Smooth muscle cell (in vitro differentiated cells): ENCODE measurements around the gene FAM187B. TPM values are rescaled to one million over a fixed set of nuclear protein-coding genes. Genes with fewer than 3 reads are reported as not detected.
A peak's percentile ranks its signal among the peaks of the same experiment; 100 is the strongest.

Experiments used
- DNase-seq: peaks from one replicate; lab custom pipeline; 2025; ENCODE audit not compliant: unreplicated experiment; lab: John Stamatoyannopoulos, UW
- H2AFZ ChIP-seq: fragments of 200-600 bp; sonication (generic); 2 replicates; pipeline ENCODE4 v1.6.0; 2016; ENCODE audit warnings: antibody characterized with exemption, low read depth, mild to moderate bottlenecking
- H3F3A ChIP-seq: fragments of 200-600 bp; sonication (generic); 2 replicates; pipeline ENCODE4 v1.6.0; 2017; ENCODE audit warnings: antibody characterized with exemption, low read depth
- H3K27ac ChIP-seq: fragments of 200-600 bp; sonication (generic); 2 replicates; pipeline ENCODE4 v1.5.1; 2016; ENCODE audit warnings: low read depth, mild to moderate bottlenecking
- H3K27me3 ChIP-seq: fragments of 200-600 bp; sonication (generic); 2 replicates; pipeline ENCODE4 v1.6.1; 2016; ENCODE audit warnings: low read depth, mild to moderate bottlenecking
- H3K36me3 ChIP-seq: fragments of 200-600 bp; sonication (generic); 2 replicates; pipeline ENCODE4 v1.5.1; 2016; ENCODE audit warnings: low read depth
- H3K4me1 ChIP-seq: fragments of 200-600 bp; sonication (generic); 2 replicates; pipeline ENCODE4 v1.5.1; 2016; ENCODE audit warnings: low read depth
- H3K4me2 ChIP-seq: fragments of 200-600 bp; sonication (generic); 2 replicates; pipeline ENCODE4 v1.6.0; 2016; ENCODE audit warnings: mild to moderate bottlenecking
- H3K4me3 ChIP-seq: fragments of 200-600 bp; sonication (generic); 2 replicates; pipeline ENCODE4 v1.5.1; 2016; ENCODE audit warnings: mild to moderate bottlenecking
- H3K79me2 ChIP-seq: fragments of 200-600 bp; sonication (generic); 2 replicates; pipeline ENCODE4 v1.6.0; 2016; ENCODE audit warnings: low read depth, mild to moderate bottlenecking
- H3K9ac ChIP-seq: fragments of 200-600 bp; sonication (generic); 2 replicates; pipeline ENCODE4 v1.6.0; 2016; ENCODE audit warnings: low read depth
- H3K9me3 ChIP-seq: fragments of 200-600 bp; sonication (generic); replicated peaks from 2 replicates; pipeline ENCODE4 v1.5.1; 2016; ENCODE audit warnings: low read depth
- H4K20me1 ChIP-seq: fragments of 200-600 bp; sonication (generic); 2 replicates; pipeline ENCODE4 v1.6.0; 2016; ENCODE audit warnings: low read depth
- WGBS: methylation state at CpG from one replicate; pipeline ENCODE4 v1.1.7; 2016; ENCODE audit warnings: low lambda C conversion rate; 5-methylcytosine and 5-hydroxymethylcytosine counted together
- polyA plus RNA-seq: library from polyadenylated mRNA; unstranded; fragments of >200 nt; fragmentation: Nextera tagmentation; extraction: Ambion mirVana; gene quantifications from 2 replicates; pipeline ENCODE4 v1.2.1, GENCODE V29; 2016
- total RNA-seq: library from RNA; depleted of rRNA; stranded (reverse); fragments of >200 nt; gene quantifications from 2 replicates; pipeline ENCODE4 v1.2.3, GENCODE V29; 2014
- TF ChIP-seq, protein P1 (sequence below): fragments of 200-600 bp; sonication (generic); IDR thresholded peaks from 2 replicates; pipeline ENCODE4 v1.5.1; 2017; ENCODE audit warnings: borderline replicate concordance, mild to moderate bottlenecking, antibody characterized with exemption; ENCODE audit not compliant: insufficient read depth, poor library complexity, severe bottlenecking

FAM187B gene
- total and polyA plus RNA-seq, 2 experiments from 2014 or later, result not detected

DNA sequence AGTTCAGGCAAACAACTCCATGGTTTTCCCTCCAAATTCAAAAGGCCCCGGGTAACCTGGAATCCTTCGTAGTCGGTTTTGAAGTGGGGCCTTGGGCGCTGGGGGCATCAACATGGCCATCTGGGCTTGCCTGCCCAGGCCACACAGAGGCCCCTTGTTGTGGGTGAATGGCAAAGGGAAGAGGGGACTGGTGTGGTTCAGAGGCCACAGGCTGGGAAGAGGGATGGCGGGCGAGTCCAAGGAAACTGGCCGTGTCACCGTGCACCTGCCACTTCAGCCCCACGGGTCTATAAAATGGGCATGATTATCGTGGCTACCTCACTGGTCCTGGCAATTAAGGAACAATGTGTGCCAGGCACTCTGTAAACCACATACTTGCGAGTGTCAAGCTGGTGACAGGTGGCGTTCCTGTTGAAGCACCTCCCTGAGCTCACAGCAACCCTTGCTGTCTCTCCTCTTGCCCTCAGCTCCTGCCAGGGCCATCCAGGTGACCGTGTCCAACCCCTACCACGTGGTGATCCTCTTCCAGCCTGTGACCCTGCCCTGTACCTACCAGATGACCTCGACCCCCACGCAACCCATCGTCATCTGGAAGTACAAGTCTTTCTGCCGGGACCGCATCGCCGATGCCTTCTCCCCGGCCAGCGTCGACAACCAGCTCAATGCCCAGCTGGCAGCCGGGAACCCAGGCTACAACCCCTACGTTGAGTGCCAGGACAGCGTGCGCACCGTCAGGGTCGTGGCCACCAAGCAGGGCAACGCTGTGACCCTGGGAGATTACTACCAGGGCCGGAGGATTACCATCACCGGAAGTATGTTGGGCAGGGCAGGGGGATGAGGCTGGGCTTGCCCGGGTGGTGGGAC is 21.5 kb upstream of the FAM187B start:
- no peaks in the 10 kb centered on the region for H3K4me1 ChIP-seq
- H3K27me3 ChIP-seq, result peaks cover 58% of the 10 kb centered on the region
- H3K9ac ChIP-seq, result no peak overlapping the region
- no peaks in the 10 kb centered on the region for H3K79me2 ChIP-seq
- 87% methylated on average over 34 of the region's 34 CpGs for WGBS
- H3K4me3 ChIP-seq, result peak overlapping the region; percentile 57
- no peaks in the 10 kb centered on the region for H3K36me3 ChIP-seq
- no peaks in the 10 kb centered on the region for H4K20me1 ChIP-seq
- H2AFZ ChIP-seq, result no peak overlapping the region
- peak overlapping the region; percentile 74 for H3K4me2 ChIP-seq
- H3K9me3 ChIP-seq, result no peaks in the 10 kb centered on the region
- TF ChIP-seq, protein P1, sequence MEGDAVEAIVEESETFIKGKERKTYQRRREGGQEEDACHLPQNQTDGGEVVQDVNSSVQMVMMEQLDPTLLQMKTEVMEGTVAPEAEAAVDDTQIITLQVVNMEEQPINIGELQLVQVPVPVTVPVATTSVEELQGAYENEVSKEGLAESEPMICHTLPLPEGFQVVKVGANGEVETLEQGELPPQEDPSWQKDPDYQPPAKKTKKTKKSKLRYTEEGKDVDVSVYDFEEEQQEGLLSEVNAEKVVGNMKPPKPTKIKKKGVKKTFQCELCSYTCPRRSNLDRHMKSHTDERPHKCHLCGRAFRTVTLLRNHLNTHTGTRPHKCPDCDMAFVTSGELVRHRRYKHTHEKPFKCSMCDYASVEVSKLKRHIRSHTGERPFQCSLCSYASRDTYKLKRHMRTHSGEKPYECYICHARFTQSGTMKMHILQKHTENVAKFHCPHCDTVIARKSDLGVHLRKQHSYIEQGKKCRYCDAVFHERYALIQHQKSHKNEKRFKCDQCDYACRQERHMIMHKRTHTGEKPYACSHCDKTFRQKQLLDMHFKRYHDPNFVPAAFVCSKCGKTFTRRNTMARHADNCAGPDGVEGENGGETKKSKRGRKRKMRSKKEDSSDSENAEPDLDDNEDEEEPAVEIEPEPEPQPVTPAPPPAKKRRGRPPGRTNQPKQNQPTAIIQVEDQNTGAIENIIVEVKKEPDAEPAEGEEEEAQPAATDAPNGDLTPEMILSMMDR, result no peak
- H3K27ac ChIP-seq, result no peak overlapping the region
- H3F3A ChIP-seq, result no peaks in the 10 kb centered on the region
- DNase-seq, result no peak

GRCh38 chr19:35249146-35249847 is 20.8 kb upstream of the FAM187B start:
- H4K20me1 ChIP-seq, result no peaks in the 10 kb centered on the region
- no peaks in the 10 kb centered on the region for H3K9me3 ChIP-seq
- TF ChIP-seq, protein P1, result no peak
- 2% methylated on average over 34 of the region's 39 CpGs for WGBS
- no peaks in the 10 kb centered on the region for H3K4me1 ChIP-seq
- no peak overlapping the region for H2AFZ ChIP-seq
- H3F3A ChIP-seq, result no peaks in the 10 kb centered on the region
- H3K4me2 ChIP-seq, result peak overlapping the region; percentile 74
- H3K36me3 ChIP-seq, result no peaks in the 10 kb centered on the region
- peak overlapping the region; percentile 57 for H3K4me3 ChIP-seq
- H3K79me2 ChIP-seq, result no peaks in the 10 kb centered on the region
- peaks cover 58% of the 10 kb centered on the region for H3K27me3 ChIP-seq
- H3K9ac ChIP-seq, result peak overlapping the region; percentile 43
- no peak overlapping the region for H3K27ac ChIP-seq
- no peak for DNase-seq

- Histone ChIP-seq H3K27me3 (peaks cover 58% of the 10 kb centered on the region), H3K4me1 (no peaks in the 10 kb centered on the region), H3K36me3 (no peaks in the 10 kb centered on the region), H3K9ac (peak within 1 kb of the TSS; percentile 60), H3F3A (no peaks in the 10 kb centered on the region), H3K4me2 (peak within 1 kb of the TSS; percentile 74), H2AFZ (no peak within 1 kb of the TSS), H3K4me3 (peak within 1 kb of the TSS; percentile 57), H3K9me3 (no peaks in the 10 kb centered on the region), H4K20me1 (no peaks in the 10 kb centered on the region), H3K27ac (peak within 1 kb of the TSS; percentile 68), H3K79me2 (no peaks in the 10 kb centered on the region)
- WGBS, result under 1% methylated on average over 68 of the region's 69 CpGs
- no peak for DNase-seq
- TF ChIP-seq, protein P1, result no peak
Observed at GRCh38 chr19:35248310-35249145, 20.0 kb upstream of the FAM187B start, which contains the start of gene LSR. TSS of gene LSR (plus strand) at chr19:35249002. CDS start at chr19:35249023, 21 bp downstream.
